SH-SY5Y (cell line): ENCODE results near the gene MINDY1.

Source experiments
- GATA2 ChIP-seq: IDR thresholded peaks from 2 replicates; pipeline ENCODE4 v1.6.1; 2011; ENCODE audit warnings: mild to moderate bottlenecking, low read depth, low read length
- GATA3 ChIP-seq: IDR thresholded peaks from 2 replicates; pipeline ENCODE4 v1.6.1; 2011; ENCODE audit warnings: low read depth, mild to moderate bottlenecking, low read length, moderate library complexity

- TF ChIP-seq GATA2 (no peak), GATA3 (no peak)
Measured at GRCh38 chr1:150997949-150998348, 8.8 kb downstream of the MINDY1 start.
